Astrocyte (in vitro differentiated cells and primary cell): ENCODE results near the gene KCNQ1. TPM values are rescaled to one million over a fixed set of nuclear protein-coding genes. Genes with fewer than 3 reads are reported as not detected.

Source experiments
- DNase-seq: peaks from one replicate; pipeline ENCODE4 v3.0.0-alpha.2; 2010; ENCODE audit warnings: low read depth
- FAIRE-seq: peaks from 2 replicates; lab custom pipeline; 2011; peaks lifted over from hg19 to GRCh38; lab: Jason Lieb, UNC
- H2AFZ ChIP-seq: 2 replicates; pipeline ENCODE4 v1.6.0; 2012; ENCODE audit warnings: low read depth, low read length, inconsistent platforms
- H3K27ac ChIP-seq: 2 replicates; pipeline ENCODE4 v1.5.1; 2011; ENCODE audit warnings: low read depth, low read length, inconsistent platforms
- H3K27me3 ChIP-seq: 2 replicates; pipeline ENCODE4 v1.6.0; 2011; ENCODE audit warnings: low read length, inconsistent platforms; ENCODE audit not compliant: insufficient read depth
- H3K36me3 ChIP-seq: 2 replicates; pipeline ENCODE4 v1.5.1; 2011; ENCODE audit warnings: low read length, inconsistent platforms; ENCODE audit not compliant: insufficient read depth
- H3K4me1 ChIP-seq: 2 replicates; pipeline ENCODE4 v1.5.1; 2011; ENCODE audit warnings: low read length, inconsistent platforms; ENCODE audit not compliant: insufficient read depth
- H3K4me2 ChIP-seq: 2 replicates; pipeline ENCODE4 v1.6.0; 2012; ENCODE audit warnings: low read length, inconsistent platforms
- H3K4me3 ChIP-seq: 2 replicates; pipeline ENCODE4 v1.5.1; 2011; ENCODE audit warnings: low read depth, mild to moderate bottlenecking, low read length, inconsistent platforms; ENCODE audit not compliant: insufficient read depth
- H3K79me2 ChIP-seq: 2 replicates; pipeline ENCODE4 v1.6.0; 2012; ENCODE audit warnings: mild to moderate bottlenecking, low read length, inconsistent platforms; ENCODE audit not compliant: insufficient read depth
- H3K9ac ChIP-seq: 2 replicates; pipeline ENCODE4 v1.6.0; 2012; ENCODE audit warnings: mild to moderate bottlenecking, low read length, inconsistent platforms
- H3K9me3 ChIP-seq: 2 replicates; pipeline ENCODE4 v1.5.1; 2012; ENCODE audit warnings: low read depth, mild to moderate bottlenecking, low read length, inconsistent platforms; ENCODE audit not compliant: insufficient read depth
- H4K20me1 ChIP-seq: 2 replicates; pipeline ENCODE4 v1.6.0; 2012; ENCODE audit warnings: low read length, inconsistent platforms; ENCODE audit not compliant: insufficient read depth
- H3K27ac Mint-ChIP-seq: one replicate; pipeline ENCODE4 v1.8.0; 2021; ENCODE audit warnings: mild to moderate bottlenecking, mixed read lengths; ENCODE audit not compliant: unreplicated experiment
- H3K27me3 Mint-ChIP-seq: one replicate; pipeline ENCODE4 v1.8.0; 2021; ENCODE audit warnings: low read depth, mixed read lengths; ENCODE audit not compliant: unreplicated experiment
- H3K36me3 Mint-ChIP-seq: one replicate; pipeline ENCODE4 v1.8.0; 2021; ENCODE audit warnings: low read depth, mixed read lengths; ENCODE audit not compliant: unreplicated experiment
- H3K4me1 Mint-ChIP-seq: one replicate; pipeline ENCODE4 v1.8.0; 2021; ENCODE audit warnings: low read depth, mixed read lengths; ENCODE audit not compliant: unreplicated experiment
- H3K4me3 Mint-ChIP-seq: one replicate; pipeline ENCODE4 v1.8.0; 2021; ENCODE audit warnings: mild to moderate bottlenecking, moderate library complexity, mixed read lengths; ENCODE audit not compliant: unreplicated experiment
- H3K9me3 Mint-ChIP-seq: one replicate; pipeline ENCODE4 v1.8.0; 2021; ENCODE audit warnings: mild to moderate bottlenecking, mixed read lengths; ENCODE audit not compliant: unreplicated experiment
- EZH2 ChIP-seq: IDR thresholded peaks from 2 replicates; pipeline ENCODE4 v1.6.1; 2012; ENCODE audit warnings: mild to moderate bottlenecking, low read length, inconsistent platforms; ENCODE audit not compliant: insufficient read depth
- total RNA-seq: library from RNA; stranded (reverse); gene quantifications from 2 replicates; pipeline ENCODE4 v1.2.1, GENCODE V29; 2021
- TF ChIP-seq, protein P1 (sequence below): IDR thresholded peaks from 2 replicates; pipeline ENCODE4 v1.5.1; 2011; ENCODE audit warnings: low read depth, mild to moderate bottlenecking, inconsistent platforms, low read length, moderate library complexity; ENCODE audit not compliant: insufficient read depth

The KCNQ1 gene
- total RNA-seq, 1 donor from 2014 or later = not detected

DNA sequence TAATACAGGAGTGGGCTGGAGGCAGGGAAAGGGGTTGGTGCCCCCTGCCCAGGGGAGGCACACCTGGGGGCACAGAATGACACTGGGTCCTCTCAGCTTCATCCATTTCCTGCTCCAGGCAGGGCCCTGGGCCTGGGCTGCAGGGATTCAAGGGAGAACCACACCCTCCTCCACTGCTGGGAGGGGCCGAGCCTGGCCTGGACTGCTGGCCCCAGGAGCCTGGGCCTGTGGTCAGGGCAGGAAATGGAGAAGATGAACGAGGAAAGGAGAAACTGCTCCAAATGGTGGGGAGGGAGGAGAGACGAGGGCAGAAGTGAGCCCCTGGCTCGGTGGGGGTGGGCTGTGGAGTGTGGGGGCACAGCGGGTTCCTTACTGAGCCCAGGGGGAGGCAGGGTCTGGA is 293.1 kb downstream of the KCNQ1 start:
- no peak overlapping the region for H2AFZ ChIP-seq

DNA sequence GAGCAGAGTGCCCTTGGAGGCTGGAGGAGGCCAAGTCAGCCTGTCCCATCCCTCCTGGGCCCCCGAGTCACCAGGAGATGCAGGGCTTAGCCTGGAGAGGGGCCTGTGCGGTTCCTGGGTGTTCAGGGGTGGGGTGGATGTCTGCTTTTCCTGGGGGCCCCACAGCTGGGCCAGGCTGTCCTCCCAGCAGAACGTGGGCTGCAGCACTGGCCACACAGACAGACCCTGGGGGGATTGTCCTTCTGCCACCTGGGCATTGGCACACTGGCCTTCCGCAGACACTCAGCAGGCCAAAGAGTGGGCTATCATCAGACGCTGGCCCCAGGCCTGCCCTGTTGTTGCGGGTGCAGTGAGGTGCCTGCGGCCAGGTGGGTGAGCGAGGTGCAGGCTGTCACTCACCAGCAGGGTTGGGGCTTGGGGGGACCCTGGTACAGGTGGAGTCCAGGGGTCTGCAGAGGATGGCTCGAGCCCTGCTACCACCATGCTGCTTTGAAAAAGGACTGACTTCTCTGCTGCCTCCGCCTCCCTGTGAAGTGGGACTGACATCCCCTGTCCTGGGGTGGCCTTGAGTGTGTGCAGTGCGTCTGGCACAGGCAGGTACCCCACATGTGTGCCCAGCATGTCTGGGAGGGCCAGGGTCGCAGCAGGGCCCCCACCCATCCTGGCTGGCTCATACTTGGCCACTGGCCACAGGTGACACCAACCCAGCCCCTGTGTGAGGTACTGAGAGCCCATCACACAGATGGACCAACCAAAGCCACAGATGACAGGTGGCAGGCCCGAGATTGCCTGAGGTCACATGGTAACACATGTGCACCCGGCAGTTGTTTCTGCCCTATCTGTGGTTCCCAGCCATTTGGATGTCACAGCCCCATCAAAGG is 294.0 kb downstream of the KCNQ1 start:
- Histone ChIP-seq H3K4me1 (peaks cover 14% of the 10 kb centered on the region), H3K9me3 (no peaks in the 10 kb centered on the region), H3K27me3 (no peaks in the 10 kb centered on the region), H2AFZ (no peak overlapping the region), H3K4me3 (no peak overlapping the region), H3K79me2 (no peaks in the 10 kb centered on the region), H4K20me1 (no peaks in the 10 kb centered on the region), H3K27ac (no peak overlapping the region), H3K4me2 (no peak overlapping the region), H3K36me3 (no peaks in the 10 kb centered on the region), H3K9ac (no peak overlapping the region)
- DNase-seq = no peak
- Mint-ChIP-seq H3K27me3 (peaks cover 5% of the 10 kb centered on the region), H3K9me3 (no peaks in the 10 kb centered on the region), H3K4me3 (no peak overlapping the region), H3K4me1 (peaks cover 25% of the 10 kb centered on the region), H3K36me3 (no peaks in the 10 kb centered on the region), H3K27ac (no peak overlapping the region)
- no peak for FAIRE-seq
- TF ChIP-seq, protein P1, sequence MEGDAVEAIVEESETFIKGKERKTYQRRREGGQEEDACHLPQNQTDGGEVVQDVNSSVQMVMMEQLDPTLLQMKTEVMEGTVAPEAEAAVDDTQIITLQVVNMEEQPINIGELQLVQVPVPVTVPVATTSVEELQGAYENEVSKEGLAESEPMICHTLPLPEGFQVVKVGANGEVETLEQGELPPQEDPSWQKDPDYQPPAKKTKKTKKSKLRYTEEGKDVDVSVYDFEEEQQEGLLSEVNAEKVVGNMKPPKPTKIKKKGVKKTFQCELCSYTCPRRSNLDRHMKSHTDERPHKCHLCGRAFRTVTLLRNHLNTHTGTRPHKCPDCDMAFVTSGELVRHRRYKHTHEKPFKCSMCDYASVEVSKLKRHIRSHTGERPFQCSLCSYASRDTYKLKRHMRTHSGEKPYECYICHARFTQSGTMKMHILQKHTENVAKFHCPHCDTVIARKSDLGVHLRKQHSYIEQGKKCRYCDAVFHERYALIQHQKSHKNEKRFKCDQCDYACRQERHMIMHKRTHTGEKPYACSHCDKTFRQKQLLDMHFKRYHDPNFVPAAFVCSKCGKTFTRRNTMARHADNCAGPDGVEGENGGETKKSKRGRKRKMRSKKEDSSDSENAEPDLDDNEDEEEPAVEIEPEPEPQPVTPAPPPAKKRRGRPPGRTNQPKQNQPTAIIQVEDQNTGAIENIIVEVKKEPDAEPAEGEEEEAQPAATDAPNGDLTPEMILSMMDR = no peak
- TF ChIP-seq EZH2 = no peak

More for the DNA sequence above, 293.1 kb downstream of the KCNQ1 start:
- Histone ChIP-seq H3K4me2 (no peak overlapping the region), H3K27me3 (no peaks in the 10 kb centered on the region), H3K9me3 (no peaks in the 10 kb centered on the region), H3K27ac (no peak overlapping the region), H3K4me1 (peaks cover 14% of the 10 kb centered on the region), H3K4me3 (no peak overlapping the region), H4K20me1 (no peaks in the 10 kb centered on the region), H3K79me2 (no peaks in the 10 kb centered on the region), H3K9ac (no peak overlapping the region), H3K36me3 (no peaks in the 10 kb centered on the region)
- H3K27ac Mint-ChIP-seq = peak overlapping the region; percentile 26
- DNase-seq (no peak), FAIRE-seq (no peak)
- H3K4me1 Mint-ChIP-seq = peaks cover 25% of the 10 kb centered on the region
- TF ChIP-seq, protein P1 = no peak
- no peak for TF ChIP-seq EZH2
- H3K36me3 Mint-ChIP-seq = no peaks in the 10 kb centered on the region
- no peaks in the 10 kb centered on the region for H3K9me3 Mint-ChIP-seq
- H3K27me3 Mint-ChIP-seq = peaks cover 5% of the 10 kb centered on the region
- H3K4me3 Mint-ChIP-seq = no peak overlapping the region
